K562 (cell line): ENCODE data around the gene CZIB.

ENCODE experiments used
- CSDE1 ChIP-seq, 2 experiments: fragments of 450-650 bp; IDR thresholded peaks; 2 replicates each; pipeline ENCODE4 v1.6.1; 2016; ENCODE audit warnings: mild to moderate bottlenecking in 1 of 2
- ESRRA ChIP-seq: fragments of 450-650 bp; IDR thresholded peaks from 2 replicates; pipeline ENCODE4 v1.6.1; 2014; ENCODE audit warnings: low read depth, mild to moderate bottlenecking, moderate library complexity, borderline replicate concordance
- ETV6 ChIP-seq, 3 experiments: fragments of 150-350 bp in 1 of 3; sonication (generic) in 1 of 3; formaldehyde crosslinking in 1 of 3; IDR thresholded peaks; 2 replicates each; pipeline versions ENCODE4 v1.6.1 to v1.8.0; 2014 to 2022; ENCODE audit warnings: borderline replicate concordance in 2 of 3, low read depth in 2 of 3, antibody characterized with exemption in 1 of 3, low read length in 1 of 3, mild to moderate bottlenecking in 1 of 3, missing genetic modification reagents in 1 of 3
- MAFK ChIP-seq: IDR thresholded peaks from 2 replicates; pipeline ENCODE4 v1.6.1; 2011; ENCODE audit warnings: low read length, improper control_type of control experiment
- MAX ChIP-seq: sonication (generic); formaldehyde crosslinking; IDR thresholded peaks from 2 replicates; pipeline ENCODE4 v1.9.0; 2022; ENCODE audit warnings: mild to moderate bottlenecking, missing genetic modification reagents
- SRF ChIP-seq, 2 experiments: fragments of 250-450, 450-650 bp in 1 of 2; sonication (Bioruptor Pico) in 1 of 2; sonication (generic) in 1 of 2; formaldehyde crosslinking; IDR thresholded peaks; 2 replicates each; pipeline versions ENCODE4 v1.5.0 to v1.5.1; 2020 to 2022; ENCODE audit warnings: mild to moderate bottlenecking in 1 of 2, missing genetic modification reagents in 1 of 2
- ZKSCAN1 ChIP-seq: fragments of 150-350 bp; IDR thresholded peaks from 2 replicates; pipeline ENCODE4 v1.6.1; 2016; ENCODE audit warnings: low read depth, low read length

- no peak for TF ChIP-seq ESRRA
- TF ChIP-seq CSDE1 (IDR thresholded peaks at IDR 0.05): no peak
- no peak for TF ChIP-seq SRF (CRISPR knock-in tag; IDR thresholded peaks at IDR 0.05)
- TF ChIP-seq ZKSCAN1: no peak
- TF ChIP-seq MAX (CRISPR knock-in tag): no peak
- no peak for TF ChIP-seq MAFK
- TF ChIP-seq ETV6 (IDR thresholded peaks at IDR 0.05; ENCODE audit: borderline replicate concordance in 1 of 2, low read depth in 2 of 2, low read length in 1 of 2): no peak
- no peak for TF ChIP-seq ETV6 (CRISPR knock-in tag; IDR thresholded peaks at IDR 0.05; ENCODE audit: borderline replicate concordance)
Observed at GRCh38 chr1:53256511-53257453, 36.3 kb upstream of the CZIB start.
